Endothelial cell of umbilical vein (primary cell): ENCODE results near the gene ANKDD1B. TPM values are rescaled to one million over a fixed set of nuclear protein-coding genes. Genes with fewer than 3 reads are reported as not detected.

Experiments
- BruUV-seq: library from RNA; stranded (reverse); fragments of 400-500 nt; replicated peaks from 2 replicates; lab custom pipeline; 2021; lab: Mats Ljungman, UMichigan
- CTCF ChIA-PET: fragments of 300-600, 350-600 bp; sonication (Branson Sonifier 250); formaldehyde crosslinking; loops from one replicate; lab custom pipeline; 2021; ENCODE audit warnings: antibody characterized with exemption, inconsistent platforms; lab: Charles Lee
- POLR2A ChIA-PET: fragments of 300-600, 350-600 bp; sonication (Branson Sonifier 250); formaldehyde crosslinking; loops from one replicate; lab custom pipeline; 2021; ENCODE audit warnings: antibody characterized with exemption, inconsistent platforms; lab: Charles Lee
- DNase-seq: peaks from one replicate; pipeline ENCODE4 v3.0.0-alpha.2; 2011; ENCODE audit warnings: low read depth, low spot score
- FAIRE-seq: peaks from 2 replicates; lab custom pipeline; 2011; peaks lifted over from hg19 to GRCh38; lab: Jason Lieb, UNC
- H2AFZ ChIP-seq: 2 replicates; pipeline ENCODE4 v1.6.0; 2012; ENCODE audit warnings: low read depth, low read length, control low read depth, inconsistent platforms
- H3K27ac ChIP-seq: 2 replicates; pipeline ENCODE4 v1.5.1; 2011; ENCODE audit warnings: low read depth, mild to moderate bottlenecking, control low read depth, low read length, moderate library complexity; ENCODE audit not compliant: insufficient read depth
- H3K27me3 ChIP-seq, 2 experiments: 2 replicates each; pipeline versions ENCODE4 v1.6.0 to v1.6.1; 2011; ENCODE audit warnings: low read length in 2 of 2, mixed read lengths in 1 of 2; ENCODE audit not compliant: control insufficient read depth in 2 of 2, insufficient read depth in 2 of 2
- H3K36me3 ChIP-seq, 2 experiments: 2 replicates in 1 of 2; 3 replicates in 1 of 2; pipeline ENCODE4 v1.5.1; 2011; ENCODE audit warnings: low read length in 2 of 2, mild to moderate bottlenecking in 1 of 2, moderate library complexity in 1 of 2; ENCODE audit not compliant: control insufficient read depth in 2 of 2, insufficient read depth in 2 of 2; ENCODE audit errors: extremely low read depth in 1 of 2
- H3K4me1 ChIP-seq: 3 replicates; pipeline ENCODE4 v1.5.1; 2011; ENCODE audit warnings: mild to moderate bottlenecking, low read length; ENCODE audit not compliant: control insufficient read depth, insufficient read depth; ENCODE audit errors: extremely low read depth
- H3K4me2 ChIP-seq: 2 replicates; pipeline ENCODE4 v1.6.1; 2011; ENCODE audit warnings: low read length, control low read depth, mixed read lengths; ENCODE audit not compliant: insufficient read depth
- H3K4me3 ChIP-seq, 3 experiments: fragments of 200-600 bp in 1 of 3; sonication (generic), shearing (Covaris generic) in 1 of 3; replicated peaks in 1 of 3; 2 replicates each; pipeline ENCODE4 v1.5.1; 2011 to 2016; ENCODE audit warnings: control low read depth in 3 of 3, low read length in 3 of 3, mild to moderate bottlenecking in 2 of 3, inconsistent platforms in 1 of 3, low read depth in 1 of 3, moderate library complexity in 1 of 3; ENCODE audit not compliant: insufficient read depth in 1 of 3
- H3K79me2 ChIP-seq: 2 replicates; pipeline ENCODE4 v1.6.0; 2012; ENCODE audit warnings: low read length, inconsistent platforms; ENCODE audit not compliant: control insufficient read depth, insufficient read depth
- H3K9ac ChIP-seq: replicated peaks from 2 replicates; pipeline ENCODE3; 2011; ENCODE audit warnings: low read length, control low read depth; ENCODE audit not compliant: insufficient read depth; ENCODE audit errors: extremely low read depth
- H3K9me1 ChIP-seq: replicated peaks from 3 replicates; pipeline ENCODE4 v1.6.0; 2011; ENCODE audit warnings: mild to moderate bottlenecking, low read length; ENCODE audit not compliant: control insufficient read depth, insufficient read depth; ENCODE audit errors: extremely low read depth
- H3K9me3 ChIP-seq: replicated peaks from 2 replicates; pipeline ENCODE4 v1.5.1; 2012; ENCODE audit warnings: low read length, inconsistent platforms; ENCODE audit not compliant: control insufficient read depth, insufficient read depth
- H4K20me1 ChIP-seq: replicated peaks from 2 replicates; pipeline ENCODE3; 2011; ENCODE audit warnings: mild to moderate bottlenecking, low read length; ENCODE audit not compliant: control insufficient read depth, insufficient read depth; ENCODE audit errors: extremely low read depth
- EZH2 ChIP-seq: IDR thresholded peaks from 2 replicates; pipeline ENCODE4 v1.6.1; 2012; ENCODE audit warnings: borderline replicate concordance, low read depth, mild to moderate bottlenecking, moderate library complexity, low read length, inconsistent platforms; ENCODE audit not compliant: severe bottlenecking
- FOS ChIP-seq: IDR thresholded peaks from 2 replicates; pipeline ENCODE4 v1.6.1; 2011; ENCODE audit warnings: mild to moderate bottlenecking, low read length, moderate library complexity, borderline replicate concordance; ENCODE audit not compliant: insufficient read depth
- GATA2 ChIP-seq: IDR thresholded peaks from 2 replicates; pipeline ENCODE4 v1.7.0; 2011; ENCODE audit warnings: low read depth, mild to moderate bottlenecking, moderate library complexity, mixed read lengths, low read length; ENCODE audit not compliant: insufficient read length, insufficient read depth
- JUN ChIP-seq: IDR thresholded peaks from 2 replicates; pipeline ENCODE4 v1.6.1; 2011; ENCODE audit warnings: borderline replicate concordance, low read depth; ENCODE audit not compliant: insufficient read length, insufficient read depth
- MYC ChIP-seq: IDR thresholded peaks from one replicate; pipeline ENCODE4 v1.6.1; 2011; ENCODE audit warnings: mild to moderate bottlenecking, low read depth, low read length
- POLR2A ChIP-seq: IDR thresholded peaks from 2 replicates; pipeline ENCODE4 v1.6.1; 2012; ENCODE audit warnings: low read depth, mild to moderate bottlenecking, control low read depth, low read length
- POLR2AphosphoS5 ChIP-seq: IDR thresholded peaks from 2 replicates; pipeline ENCODE4 v1.6.1; 2012; ENCODE audit warnings: low read depth, mild to moderate bottlenecking, control low read depth, low read length, moderate library complexity; ENCODE audit not compliant: insufficient read depth
- dilution Hi-C: fragments of 300-500 bp; cut with MboI; formaldehyde crosslinking; loops from one replicate; pipeline ENCODE4 v1.15.0; 2019; ENCODE audit warnings: low sequenced_read_pairs; ENCODE audit not compliant: extremely low pct_ligation_motif_present
- intact Hi-C: fragments of 100-400 bp; cut with micrococcal nuclease; formaldehyde crosslinking; loops from one replicate; pipeline ENCODE4 v1.10.0; 2022
- polyA plus RNA-seq, 4 experiments: library from polyadenylated mRNA; depleted of rRNA in 3 of 4; stranded (reverse) in 3 of 4; unstranded in 1 of 4; fragments of >200 nt; gene quantifications; 2 replicates each; pipeline versions ENCODE4 v1.2.1 to v1.2.3, GENCODE V29; 2011 to 2012; ENCODE audit warnings: missing spikeins in 1 of 4
- total RNA-seq: library from RNA; stranded (reverse); gene quantifications from 2 replicates; pipeline ENCODE4 v1.2.3, GENCODE V29; 2021
- TF ChIP-seq, protein P1 (sequence below), 2 donors: IDR thresholded peaks; 1 replicate in 1 of 2; 2 replicates in 1 of 2; pipeline ENCODE4 v1.5.1; 2011; ENCODE audit warnings: low read length in 2 of 2, mild to moderate bottlenecking in 2 of 2, moderate library complexity in 2 of 2, control low read depth in 1 of 2, inconsistent platforms in 1 of 2, low read depth in 1 of 2; ENCODE audit not compliant: insufficient read depth in 1 of 2; ENCODE audit errors: extremely low read depth in 1 of 2
- TF ChIP-seq, protein P2 (sequence below): IDR thresholded peaks from 2 replicates; pipeline ENCODE4 v1.6.1; 2011; ENCODE audit not compliant: insufficient read depth, insufficient read length

Gene ANKDD1B
- total and polyA plus RNA-seq, 2 donors (not counting 3 experiments of a cell fraction or from before 2014, with no cell fraction given), result 0.15 to 0.71 TPM

DNA sequence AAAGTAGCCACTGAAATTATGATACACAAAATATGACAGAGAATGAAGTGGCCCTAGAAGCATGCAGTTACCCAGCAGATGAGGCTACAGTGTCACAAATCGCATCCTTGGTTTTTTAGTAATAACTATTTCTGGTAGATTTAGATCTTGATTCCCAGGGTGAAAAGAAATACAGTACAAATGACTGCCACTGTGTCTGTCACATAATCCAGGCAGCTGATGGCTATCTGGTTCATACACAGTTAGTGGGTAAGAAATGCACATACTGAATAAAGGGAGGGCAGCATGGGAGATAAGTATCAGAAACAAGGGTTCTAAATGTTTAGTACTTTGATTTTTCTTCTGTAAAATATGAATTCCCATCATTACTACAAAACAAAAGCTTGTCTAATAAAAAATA lies 64.5 kb downstream of the ANKDD1B start:
- H3K9me1 ChIP-seq, result no peaks in the 10 kb centered on the region
- CTCF ChIA-PET, result interaction anchor here (1.0 kb wide), 1 partner anchor 339 kb away, joined by 3 read pairs; the partner anchor contains the start of gene HMGCR
- H3K9ac ChIP-seq, result no peak overlapping the region
- DNase-seq (no peak), FAIRE-seq (no peak)
- no peaks in the 10 kb centered on the region for H3K36me3 ChIP-seq
- intact Hi-C loops (loop anchor here (5.0 kb wide), 2 partner anchors 33 to 78 kb away; no protein-coding TSS in a partner anchor), dilution Hi-C loops (no loop called here)
- no peaks in the 10 kb centered on the region for H3K79me2 ChIP-seq
- H2AFZ ChIP-seq, result no peak overlapping the region
- BruUV-seq, result no TSS peak
- no peak overlapping the region for H3K4me2 ChIP-seq
- no peaks in the 10 kb centered on the region for H4K20me1 ChIP-seq
- H3K4me3 ChIP-seq, result no peak overlapping the region
- H3K9me3 ChIP-seq, result no peaks in the 10 kb centered on the region
- POLR2A ChIA-PET, result no interaction called here
- no peak overlapping the region for H3K27ac ChIP-seq
- TF ChIP-seq, protein P1, sequence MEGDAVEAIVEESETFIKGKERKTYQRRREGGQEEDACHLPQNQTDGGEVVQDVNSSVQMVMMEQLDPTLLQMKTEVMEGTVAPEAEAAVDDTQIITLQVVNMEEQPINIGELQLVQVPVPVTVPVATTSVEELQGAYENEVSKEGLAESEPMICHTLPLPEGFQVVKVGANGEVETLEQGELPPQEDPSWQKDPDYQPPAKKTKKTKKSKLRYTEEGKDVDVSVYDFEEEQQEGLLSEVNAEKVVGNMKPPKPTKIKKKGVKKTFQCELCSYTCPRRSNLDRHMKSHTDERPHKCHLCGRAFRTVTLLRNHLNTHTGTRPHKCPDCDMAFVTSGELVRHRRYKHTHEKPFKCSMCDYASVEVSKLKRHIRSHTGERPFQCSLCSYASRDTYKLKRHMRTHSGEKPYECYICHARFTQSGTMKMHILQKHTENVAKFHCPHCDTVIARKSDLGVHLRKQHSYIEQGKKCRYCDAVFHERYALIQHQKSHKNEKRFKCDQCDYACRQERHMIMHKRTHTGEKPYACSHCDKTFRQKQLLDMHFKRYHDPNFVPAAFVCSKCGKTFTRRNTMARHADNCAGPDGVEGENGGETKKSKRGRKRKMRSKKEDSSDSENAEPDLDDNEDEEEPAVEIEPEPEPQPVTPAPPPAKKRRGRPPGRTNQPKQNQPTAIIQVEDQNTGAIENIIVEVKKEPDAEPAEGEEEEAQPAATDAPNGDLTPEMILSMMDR (IDR thresholded peaks at IDR 0.05; ENCODE audit: extremely low read depth in 1 of 2, insufficient read depth in 1 of 2, low read depth in 1 of 2, low read length in 2 of 2), result no peak
- TF ChIP-seq POLR2AphosphoS5 (no peak), MYC (no peak), JUN (no peak), POLR2A (no peak), FOS (no peak), GATA2 (no peak), EZH2 (no peak)
- TF ChIP-seq, protein P2, sequence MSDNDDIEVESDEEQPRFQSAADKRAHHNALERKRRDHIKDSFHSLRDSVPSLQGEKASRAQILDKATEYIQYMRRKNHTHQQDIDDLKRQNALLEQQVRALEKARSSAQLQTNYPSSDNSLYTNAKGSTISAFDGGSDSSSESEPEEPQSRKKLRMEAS, result no peak
- H3K27me3 ChIP-seq, result no peaks in the 10 kb centered on the region
- H3K4me1 ChIP-seq, result peaks cover 28% of the 10 kb centered on the region
